Osteoblast (primary cell): Measurements from ENCODE around the gene CREB3. TPM values are rescaled to one million over a fixed set of nuclear protein-coding genes. Genes with fewer than 3 reads are reported as not detected.

Experiments used
- DNase-seq: peaks from one replicate; pipeline ENCODE4 v3.0.0; 2011; ENCODE audit warnings: low spot score, mixed read lengths; ENCODE audit not compliant: insufficient read length; ENCODE audit errors: missing footprints
- H2AFZ ChIP-seq: 2 replicates; pipeline ENCODE4 v1.6.0; 2011; ENCODE audit warnings: mild to moderate bottlenecking, low read length
- H3K27ac ChIP-seq: 2 replicates; pipeline ENCODE4 v1.5.1; 2011; ENCODE audit warnings: mild to moderate bottlenecking, low read depth, low read length, moderate library complexity
- H3K27me3 ChIP-seq: 2 replicates; pipeline ENCODE4 v1.6.0; 2012; ENCODE audit warnings: mild to moderate bottlenecking, control low read depth, inconsistent platforms, low read length, moderate library complexity; ENCODE audit not compliant: insufficient read depth
- H3K36me3 ChIP-seq: 2 replicates; pipeline ENCODE4 v1.5.1; 2011; ENCODE audit warnings: mild to moderate bottlenecking, low read length, control low read depth, moderate library complexity; ENCODE audit not compliant: insufficient read depth
- H3K4me1 ChIP-seq: 2 replicates; pipeline ENCODE4 v1.5.1; 2011; ENCODE audit warnings: mild to moderate bottlenecking, low read length, control low read depth, moderate library complexity; ENCODE audit not compliant: insufficient read depth
- H3K4me2 ChIP-seq: 2 replicates; pipeline ENCODE4 v1.6.0; 2011; ENCODE audit warnings: mild to moderate bottlenecking, low read length; ENCODE audit not compliant: insufficient read depth
- H3K4me3 ChIP-seq: fragments of 200-600 bp; sonication (generic); 3 replicates; pipeline ENCODE4 v1.5.1; 2012; ENCODE audit warnings: mild to moderate bottlenecking, low read length, inconsistent platforms; ENCODE audit not compliant: insufficient read depth
- H3K79me2 ChIP-seq: 2 replicates; pipeline ENCODE4 v1.6.0; 2012; ENCODE audit warnings: mild to moderate bottlenecking, low read length, control low read depth, inconsistent platforms; ENCODE audit not compliant: insufficient read depth
- H3K9me3 ChIP-seq: 2 replicates; pipeline ENCODE4 v1.5.1; 2011; ENCODE audit warnings: low read depth, low read length, control low read depth
- H4K20me1 ChIP-seq: 2 replicates; pipeline ENCODE4 v1.6.0; 2012; ENCODE audit warnings: mild to moderate bottlenecking, low read length, control low read depth; ENCODE audit not compliant: insufficient read depth
- total RNA-seq: library from RNA; depleted of rRNA; stranded (reverse); fragments of >200 nt; gene quantifications from 2 replicates; pipeline ENCODE4 v1.2.3, GENCODE V29; 2012
- TF ChIP-seq, protein P1 (sequence below): IDR thresholded peaks from 2 replicates; pipeline ENCODE4 v1.5.1; 2011; ENCODE audit warnings: mild to moderate bottlenecking, low read depth, low read length, moderate library complexity; ENCODE audit errors: extremely low read depth

CREB3 gene
- total RNA-seq, 1 donor: 64.8 TPM

DNA sequence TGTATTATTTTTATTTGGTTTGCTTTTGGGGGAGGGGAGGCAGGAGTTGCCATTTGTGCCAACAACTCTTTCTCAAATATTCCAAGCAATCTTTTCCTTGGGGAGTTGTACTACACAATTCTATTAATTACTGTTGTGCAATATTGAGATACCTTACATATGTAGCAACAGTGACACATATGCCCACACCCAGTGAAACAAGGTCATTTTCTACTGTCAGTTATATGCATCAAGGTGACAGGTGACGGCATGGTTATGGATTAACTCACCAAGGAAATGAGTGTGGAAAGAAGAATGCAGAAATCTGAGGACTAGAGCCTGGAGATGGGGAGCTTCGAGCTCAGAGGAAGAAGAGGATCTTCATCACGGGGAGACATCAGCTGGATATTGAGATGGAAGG is 39.5 kb downstream of the CREB3 start:
- Histone ChIP-seq H2AFZ (no peak overlapping the region), H4K20me1 (no peaks in the 10 kb centered on the region), H3K27me3 (peaks cover 5% of the 10 kb centered on the region), H3K4me2 (no peak overlapping the region), H3K4me1 (peaks cover 13% of the 10 kb centered on the region), H3K27ac (no peak overlapping the region), H3K9me3 (no peaks in the 10 kb centered on the region), H3K36me3 (no peaks in the 10 kb centered on the region), H3K79me2 (no peaks in the 10 kb centered on the region), H3K4me3 (no peak overlapping the region)
- TF ChIP-seq, protein P1, sequence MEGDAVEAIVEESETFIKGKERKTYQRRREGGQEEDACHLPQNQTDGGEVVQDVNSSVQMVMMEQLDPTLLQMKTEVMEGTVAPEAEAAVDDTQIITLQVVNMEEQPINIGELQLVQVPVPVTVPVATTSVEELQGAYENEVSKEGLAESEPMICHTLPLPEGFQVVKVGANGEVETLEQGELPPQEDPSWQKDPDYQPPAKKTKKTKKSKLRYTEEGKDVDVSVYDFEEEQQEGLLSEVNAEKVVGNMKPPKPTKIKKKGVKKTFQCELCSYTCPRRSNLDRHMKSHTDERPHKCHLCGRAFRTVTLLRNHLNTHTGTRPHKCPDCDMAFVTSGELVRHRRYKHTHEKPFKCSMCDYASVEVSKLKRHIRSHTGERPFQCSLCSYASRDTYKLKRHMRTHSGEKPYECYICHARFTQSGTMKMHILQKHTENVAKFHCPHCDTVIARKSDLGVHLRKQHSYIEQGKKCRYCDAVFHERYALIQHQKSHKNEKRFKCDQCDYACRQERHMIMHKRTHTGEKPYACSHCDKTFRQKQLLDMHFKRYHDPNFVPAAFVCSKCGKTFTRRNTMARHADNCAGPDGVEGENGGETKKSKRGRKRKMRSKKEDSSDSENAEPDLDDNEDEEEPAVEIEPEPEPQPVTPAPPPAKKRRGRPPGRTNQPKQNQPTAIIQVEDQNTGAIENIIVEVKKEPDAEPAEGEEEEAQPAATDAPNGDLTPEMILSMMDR: no peak
- DNase-seq: no peak

DNA sequence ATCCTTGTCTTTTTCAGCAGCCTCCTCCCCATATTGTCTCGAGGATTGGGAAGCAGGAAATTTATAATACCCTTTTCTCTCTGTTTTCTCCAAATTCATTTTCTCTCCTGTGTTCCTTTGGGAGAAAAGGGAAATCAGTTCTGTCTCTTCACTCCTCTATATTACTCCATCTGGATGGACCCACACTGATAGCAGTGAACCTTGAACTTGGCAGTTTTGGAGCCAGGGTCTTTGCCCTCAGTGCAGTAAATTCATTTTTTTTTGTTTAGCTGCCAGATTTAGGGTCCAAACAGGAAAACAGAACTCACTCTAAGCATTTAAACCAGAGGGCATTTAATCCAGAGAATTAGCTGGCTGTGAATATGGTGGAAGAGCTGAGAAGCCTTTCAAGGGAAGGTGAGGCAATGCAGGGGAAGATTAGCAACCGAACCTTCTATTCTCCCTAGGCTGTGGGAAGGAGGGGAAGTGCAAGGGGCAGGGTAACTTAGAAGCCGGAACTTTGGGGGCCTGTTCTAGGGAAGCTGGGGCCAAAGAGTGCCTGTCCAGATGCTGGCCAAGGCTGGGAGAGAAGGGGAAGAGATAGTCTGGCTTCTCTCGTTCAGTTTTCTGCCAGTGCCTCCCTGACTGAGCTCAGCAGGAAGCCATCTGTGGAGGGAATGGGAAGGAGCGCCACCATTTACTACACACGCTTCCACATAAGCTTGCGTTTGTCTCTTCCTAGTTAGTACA is 42.6 kb downstream of the CREB3 start:
- Histone ChIP-seq H3K27ac (no peak overlapping the region), H3K36me3 (no peaks in the 10 kb centered on the region), H3K9me3 (no peaks in the 10 kb centered on the region), H3K4me1 (peaks cover 13% of the 10 kb centered on the region), H3K79me2 (no peaks in the 10 kb centered on the region), H2AFZ (peak overlapping the region; percentile 44), H3K4me3 (no peak overlapping the region), H4K20me1 (no peaks in the 10 kb centered on the region), H3K4me2 (no peak overlapping the region), H3K27me3 (peaks cover 20% of the 10 kb centered on the region)
- TF ChIP-seq, protein P1: no peak
- no peak for DNase-seq

DNA sequence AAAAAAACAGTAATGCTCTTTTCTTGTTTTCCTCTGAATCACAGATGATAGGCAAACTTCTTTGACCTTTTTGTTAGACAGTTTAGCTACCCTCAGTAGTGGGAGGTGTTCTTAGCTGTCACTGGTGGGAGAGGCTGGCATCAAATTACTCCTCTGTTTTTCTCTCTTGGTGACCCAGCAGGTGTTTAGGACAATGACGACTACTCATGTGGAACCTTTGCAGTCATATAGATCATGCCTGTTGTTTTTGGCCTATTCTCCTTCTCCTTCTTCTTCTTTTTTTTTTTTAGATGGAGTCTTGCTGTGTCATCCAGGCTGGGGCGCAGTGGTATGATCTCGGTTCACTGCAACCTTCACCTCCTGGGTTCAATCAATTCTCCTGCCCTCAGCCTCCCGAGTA is 43.6 kb downstream of the CREB3 start:
- H3K27ac ChIP-seq: no peak overlapping the region
- no peak overlapping the region for H2AFZ ChIP-seq
- no peak overlapping the region for H3K4me3 ChIP-seq
- no peak for DNase-seq
- H3K4me2 ChIP-seq: no peak overlapping the region
- TF ChIP-seq, protein P1: no peak
- no peaks in the 10 kb centered on the region for H3K36me3 ChIP-seq
- no peaks in the 10 kb centered on the region for H4K20me1 ChIP-seq
- H3K9me3 ChIP-seq: no peaks in the 10 kb centered on the region
- H3K4me1 ChIP-seq: peaks cover 9% of the 10 kb centered on the region
- no peaks in the 10 kb centered on the region for H3K79me2 ChIP-seq
- peaks cover 27% of the 10 kb centered on the region for H3K27me3 ChIP-seq

DNA sequence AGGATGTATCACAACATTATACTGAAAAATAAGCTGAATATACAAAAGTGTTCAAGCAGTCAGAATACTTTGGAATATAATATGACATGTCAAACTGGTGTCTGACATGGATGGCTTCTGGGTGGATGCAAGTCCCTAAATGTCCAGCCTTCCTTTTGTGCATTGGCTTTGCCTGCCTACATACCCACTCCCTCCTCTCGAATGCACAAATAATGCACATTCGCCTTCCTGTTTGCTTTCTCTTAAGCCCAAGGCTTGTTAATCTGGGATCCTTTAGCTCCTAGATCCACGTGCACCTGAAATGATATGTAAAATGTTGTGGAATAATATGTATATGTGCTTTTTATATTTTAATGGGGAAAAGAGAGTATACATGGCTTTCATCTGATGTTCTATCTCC is 46.0 kb downstream of the CREB3 start:
- no peak overlapping the region for H2AFZ ChIP-seq
- H3K9me3 ChIP-seq: no peaks in the 10 kb centered on the region
- DNase-seq: no peak
- H3K27ac ChIP-seq: no peak overlapping the region
- no peaks in the 10 kb centered on the region for H3K4me1 ChIP-seq
- H4K20me1 ChIP-seq: no peaks in the 10 kb centered on the region
- no peak overlapping the region for H3K4me3 ChIP-seq
- H3K4me2 ChIP-seq: no peak overlapping the region
- H3K36me3 ChIP-seq: no peaks in the 10 kb centered on the region
- TF ChIP-seq, protein P1: no peak
- H3K27me3 ChIP-seq: peaks cover 30% of the 10 kb centered on the region
- H3K79me2 ChIP-seq: no peaks in the 10 kb centered on the region
